COR-L47 (cell line): ENCODE results near the gene CNN2.
"Not testable (repeated sequence)": the region's sequence is repeated elsewhere in the genome, so short reads cannot be mapped to it uniquely, and the experiment has no call there.

Experiments used
- DNase-seq: peaks from one replicate; lab custom pipeline; 2025; lab: John Stamatoyannopoulos, UW

Gene CNN2

GRCh38 chr19:1010586-1011510, 15.6 kb upstream of the CNN2 start:
- DNase-seq, result no peak

- no peak for DNase-seq
These were observed 14.5 kb upstream of the CNN2 start for GRCh38 chr19:1011831-1012333.

GRCh38 chr19:1012334-1012733, 14.1 kb upstream of the CNN2 start:
- DNase-seq, result no peak

GRCh38 chr19:1013218-1013617, 13.2 kb upstream of the CNN2 start:
- no peak for DNase-seq

- no peak for DNase-seq
These were observed 12.0 kb upstream of the CNN2 start for GRCh38 chr19:1014161-1015060.

GRCh38 chr19:1015061-1015781, 11.2 kb upstream of the CNN2 start:
- DNase-seq, result no peak

- DNase-seq, result no peak
These were observed 10.4 kb upstream of the CNN2 start for GRCh38 chr19:1015782-1016646.

GRCh38 chr19:1016647-1017114, 9.7 kb upstream of the CNN2 start:
- DNase-seq, result no peak

- no peak for DNase-seq
These were observed 9.1 kb upstream of the CNN2 start for GRCh38 chr19:1017115-1017905.

GRCh38 chr19:1017906-1018305, 8.5 kb upstream of the CNN2 start:
- DNase-seq, result no peak

GRCh38 chr19:1018393-1018792, 8.0 kb upstream of the CNN2 start:
- no peak for DNase-seq

GRCh38 chr19:1018932-1019615, 7.3 kb upstream of the CNN2 start:
- no peak for DNase-seq

- no peak for DNase-seq
These were observed 6.8 kb upstream of the CNN2 start for GRCh38 chr19:1019616-1019961.

- DNase-seq, result no peak
These were observed 6.2 kb upstream of the CNN2 start for GRCh38 chr19:1019980-1020867.

- peak; percentile 97 for DNase-seq
These were observed 5.5 kb upstream of the CNN2 start, which contains the start of gene TMEM259 for GRCh38 chr19:1020868-1021425. TMEM259 (minus strand) TSS chr19:1021123; CDS start chr19:1020996, 127 bp downstream.

- not testable (repeated sequence) for DNase-seq
These were observed 2.6 kb upstream of the CNN2 start for GRCh38 chr19:1023883-1024188.

- not testable (repeated sequence) for DNase-seq
These were observed 1.3 kb upstream of the CNN2 start for GRCh38 chr19:1025080-1025479.
